HG03097 (cell line): Measurements from ENCODE around the gene CHRNB2.
A peak's percentile ranks its signal among the peaks of the same experiment; 100 is the strongest.

ENCODE experiments used
- ATAC-seq: cut with Tn5 transposase; IDR thresholded peaks from one replicate; pipeline ENCODE4 v1.9.1; 2021; ENCODE audit not compliant: unreplicated experiment, low FRiP score

The CHRNB2 gene

GRCh38 chr1:154608397-154609270 is 41.1 kb downstream of the CHRNB2 start:
- no peak for ATAC-seq

DNA sequence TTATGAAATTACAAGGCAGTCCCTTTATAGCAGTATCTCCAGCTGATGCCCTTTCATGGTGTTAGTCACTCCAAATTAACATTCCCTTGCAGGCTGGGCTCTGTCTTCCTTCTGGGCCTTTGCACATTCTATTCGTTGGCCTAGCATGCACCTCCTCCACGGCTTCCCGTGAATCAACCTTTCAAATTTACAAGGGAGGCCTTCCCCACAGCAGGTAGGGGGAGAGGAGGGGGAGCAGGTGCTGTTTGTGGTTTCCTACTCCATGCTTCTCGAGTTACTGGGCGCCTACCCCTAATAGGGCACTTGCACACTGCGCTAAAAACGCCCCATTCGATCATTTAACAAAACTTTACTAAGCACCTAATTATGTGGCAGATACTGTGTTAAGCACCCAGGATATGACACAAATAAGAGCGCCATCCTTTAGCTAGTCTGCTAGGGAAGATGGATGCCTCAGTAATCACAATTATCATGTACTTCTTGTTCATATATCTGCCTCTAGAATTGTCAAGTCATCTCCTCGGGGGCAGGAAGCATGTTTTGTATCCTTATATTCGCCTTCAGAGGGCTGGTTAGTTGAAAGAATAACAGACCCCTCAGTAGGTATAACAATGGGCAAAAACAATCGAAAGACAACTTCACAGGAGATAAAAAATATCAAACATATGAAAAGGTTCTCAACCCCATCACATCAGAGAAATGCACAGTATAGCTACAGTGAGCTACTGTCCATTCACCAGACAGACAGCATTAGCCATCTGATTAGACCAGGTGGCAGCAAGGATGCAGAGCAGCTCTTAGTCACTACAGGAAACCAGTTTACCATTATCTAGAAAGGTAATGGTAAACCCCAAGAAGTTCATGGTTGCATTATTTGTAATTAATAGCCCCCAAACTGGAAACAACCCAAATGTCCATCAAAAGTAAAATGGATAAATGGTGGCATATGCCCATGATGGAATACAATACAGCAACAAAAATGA is 42.1 kb downstream of the CHRNB2 start:
- no peak for ATAC-seq

DNA sequence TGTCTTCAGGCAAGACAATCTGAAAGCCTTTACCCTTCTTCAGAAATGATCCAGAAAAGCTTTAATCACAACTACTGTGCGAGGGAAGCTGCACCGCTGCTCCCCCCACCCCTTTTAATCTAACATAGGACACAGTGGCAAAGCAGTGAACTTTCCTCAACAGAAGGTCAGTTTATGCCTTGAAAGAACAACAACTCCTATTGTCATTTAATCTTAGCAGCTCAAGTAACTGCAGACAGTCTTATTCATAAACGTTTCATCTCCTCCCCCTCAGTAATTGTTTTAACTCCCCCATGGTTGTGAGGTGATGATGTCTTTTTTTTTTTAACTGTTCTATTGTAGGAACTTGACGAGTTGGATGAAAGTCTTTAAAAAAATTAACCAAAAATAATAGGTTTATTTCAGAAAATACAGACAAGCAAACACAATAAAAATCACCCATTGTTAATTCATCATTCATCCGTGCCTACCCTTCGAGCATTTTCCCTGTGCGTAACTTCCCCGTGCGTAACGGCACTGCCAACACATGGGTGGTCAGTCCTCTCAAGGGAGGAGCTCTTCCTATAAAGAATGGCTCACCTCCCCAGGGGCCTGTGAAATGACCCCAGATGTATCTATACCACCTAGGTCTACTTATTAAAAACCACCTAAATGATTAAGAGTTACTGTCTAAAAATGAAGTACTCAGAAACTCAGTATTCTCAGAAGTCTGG is 43.7 kb downstream of the CHRNB2 start:
- no peak for ATAC-seq

DNA sequence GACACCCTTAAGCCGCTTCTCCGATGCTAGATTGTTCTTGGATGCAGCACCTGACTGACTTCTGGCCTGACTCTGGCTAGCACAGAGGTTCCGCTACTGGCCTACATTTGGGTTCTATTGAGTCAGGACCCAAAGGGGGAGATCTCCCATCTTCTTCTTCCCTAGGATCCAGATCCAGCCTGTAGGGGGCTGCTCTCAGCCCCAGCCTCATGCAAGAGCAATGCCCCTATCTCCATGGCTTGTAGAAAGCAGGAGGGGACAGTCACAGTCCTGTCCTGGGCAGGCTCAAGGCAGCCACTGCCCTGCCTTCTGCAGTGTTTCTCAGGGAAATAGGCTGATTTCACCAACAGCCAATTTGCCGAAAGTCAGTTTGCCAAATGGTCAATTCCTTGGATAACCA is 46.7 kb downstream of the CHRNB2 start:
- ATAC-seq: no peak

DNA sequence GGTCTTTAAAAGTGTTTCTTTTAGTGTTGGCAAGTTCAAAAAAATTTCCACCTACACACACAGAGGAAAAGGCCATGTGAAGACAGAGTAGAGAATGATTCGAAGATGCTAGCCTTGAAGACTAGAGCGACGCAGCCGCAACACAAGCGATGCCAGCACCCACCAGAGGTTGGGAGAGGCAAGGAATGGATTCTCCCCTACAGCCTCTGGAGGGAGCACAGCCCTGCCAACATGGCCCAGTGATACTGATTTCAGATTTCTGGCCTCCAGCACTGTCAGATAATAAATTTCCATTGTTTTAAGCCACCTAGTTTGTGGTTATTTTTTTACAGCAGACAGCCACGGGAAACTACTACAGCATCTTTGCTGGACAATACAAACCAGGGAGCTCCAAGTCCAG is 47.3 kb downstream of the CHRNB2 start:
- no peak for ATAC-seq

GRCh38 chr1:154615411-154615810 is 47.8 kb downstream of the CHRNB2 start:
- no peak for ATAC-seq

DNA sequence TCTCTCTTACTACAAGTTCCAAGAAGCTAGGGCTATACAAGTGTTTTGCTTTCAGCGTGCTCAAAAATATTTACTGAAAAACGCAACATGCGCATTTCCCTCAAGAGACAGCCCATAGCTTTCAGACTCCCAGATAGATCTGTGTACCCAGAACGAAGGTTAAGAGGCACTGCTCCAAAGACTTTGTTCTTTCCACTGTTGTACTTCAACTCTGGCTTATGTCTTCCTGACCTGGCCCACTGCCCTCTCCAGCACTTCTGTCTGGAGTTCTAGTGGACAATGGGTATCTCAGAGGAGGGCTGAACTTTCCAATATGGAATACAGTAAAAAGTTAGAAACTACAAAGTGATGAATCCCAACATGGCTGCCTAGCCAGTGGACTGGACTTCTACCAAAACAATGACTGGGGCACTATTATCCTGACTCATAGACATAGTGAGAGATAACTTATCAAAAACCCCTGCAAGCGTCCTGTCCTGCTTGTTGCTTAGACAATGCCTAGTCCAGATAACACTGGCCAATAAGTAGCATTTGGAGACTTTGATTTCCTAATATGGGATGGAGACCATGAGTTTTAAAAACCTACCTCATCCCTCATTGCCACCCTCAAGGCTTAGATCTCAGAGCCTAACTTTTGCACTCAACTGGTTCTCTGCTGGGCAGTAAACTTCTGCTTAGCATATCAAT is 49.2 kb downstream of the CHRNB2 start:
- ATAC-seq: no peak

- no peak for ATAC-seq
Measured at GRCh38 chr1:154619181-154619948, 51.8 kb downstream of the CHRNB2 start.

DNA sequence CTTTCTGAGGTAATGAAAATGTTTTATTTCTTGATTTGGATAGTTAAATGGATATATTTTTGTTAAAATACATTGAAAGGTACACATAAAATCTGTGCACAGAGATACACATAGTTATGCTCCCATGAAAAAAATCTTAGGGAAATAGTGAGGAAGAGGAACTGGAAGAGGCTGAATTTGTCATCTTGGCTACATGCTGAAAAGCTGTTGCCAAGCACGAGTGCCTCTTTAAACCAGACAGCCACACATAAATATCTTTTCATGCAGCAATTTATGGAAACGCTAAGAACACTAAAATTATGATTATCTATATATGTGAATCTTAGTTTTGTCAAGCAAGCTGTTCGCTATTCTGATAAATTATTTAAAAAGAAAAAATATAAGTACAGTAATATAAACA is 53.2 kb downstream of the CHRNB2 start:
- no peak for ATAC-seq

DNA sequence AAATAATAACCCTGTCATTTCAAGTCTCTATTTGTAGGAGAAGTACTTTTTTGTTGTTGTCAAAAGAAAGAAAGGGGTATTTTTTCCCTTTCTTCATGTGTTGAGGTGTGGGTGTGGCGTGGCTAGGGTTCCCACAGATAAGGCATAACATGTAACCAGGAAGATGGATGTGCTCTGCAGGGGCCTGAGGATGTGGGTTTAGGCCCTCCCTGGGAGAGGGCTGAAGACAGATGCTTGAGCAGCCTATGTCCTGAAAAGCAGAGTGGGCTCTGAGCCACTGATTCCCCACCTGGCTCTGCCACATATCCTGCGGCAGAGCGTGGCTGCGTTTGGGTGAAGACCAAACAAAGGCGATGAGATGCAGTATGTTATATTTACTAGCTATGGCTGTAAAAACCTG is 54.3 kb downstream of the CHRNB2 start:
- no peak for ATAC-seq

DNA sequence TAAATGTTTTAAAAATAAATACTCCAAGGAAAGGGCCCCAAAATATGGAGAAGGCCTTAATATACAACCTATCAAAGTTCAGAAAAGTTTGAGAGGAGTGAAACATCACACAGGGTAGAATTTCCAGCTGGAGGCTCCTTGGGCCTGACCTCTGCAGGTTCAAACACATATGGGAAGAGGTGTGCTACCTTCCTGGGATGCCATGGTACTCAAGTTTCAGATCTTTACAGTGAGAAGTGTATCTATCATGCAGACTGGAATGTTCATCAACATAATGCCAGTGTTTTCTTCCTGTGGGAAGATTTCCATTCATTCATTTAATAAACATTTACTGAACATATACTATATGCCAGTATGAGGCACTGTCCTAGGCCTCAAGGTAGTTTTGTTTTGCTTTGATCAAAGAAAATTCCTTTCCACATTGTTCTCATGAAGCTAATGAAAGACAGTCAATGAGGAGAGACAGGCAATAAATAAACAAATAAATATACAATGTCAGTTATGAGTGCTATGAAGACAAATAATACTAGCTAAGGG is 55.0 kb downstream of the CHRNB2 start:
- ATAC-seq: no peak

DNA sequence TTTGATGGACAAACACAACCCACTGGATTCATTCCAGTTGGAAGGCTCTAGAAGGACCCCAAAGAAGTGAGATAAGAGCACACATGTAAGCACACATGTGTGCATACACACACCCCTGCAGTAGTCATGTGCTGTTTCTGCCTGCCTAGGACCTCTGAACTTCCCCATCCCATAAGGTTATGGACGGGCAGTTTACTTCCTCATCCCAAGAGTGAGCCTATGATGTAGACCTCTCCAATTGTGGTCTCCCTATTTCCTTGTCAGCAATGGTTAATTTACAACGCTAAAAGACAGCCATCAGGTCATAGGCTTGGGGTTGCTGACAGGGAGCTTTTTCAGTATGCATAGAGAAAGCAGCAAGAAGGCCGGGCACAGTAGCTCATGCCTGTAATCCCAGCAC is 55.8 kb downstream of the CHRNB2 start:
- no peak for ATAC-seq

GRCh38 chr1:154624746-154625643 is 57.4 kb downstream of the CHRNB2 start:
- ATAC-seq: no peak

- no peak for ATAC-seq
Measured at GRCh38 chr1:154626456-154627256, 59.1 kb downstream of the CHRNB2 start.

GRCh38 chr1:154627257-154628120 is 59.9 kb downstream of the CHRNB2 start:
- ATAC-seq: peak; percentile 55

DNA sequence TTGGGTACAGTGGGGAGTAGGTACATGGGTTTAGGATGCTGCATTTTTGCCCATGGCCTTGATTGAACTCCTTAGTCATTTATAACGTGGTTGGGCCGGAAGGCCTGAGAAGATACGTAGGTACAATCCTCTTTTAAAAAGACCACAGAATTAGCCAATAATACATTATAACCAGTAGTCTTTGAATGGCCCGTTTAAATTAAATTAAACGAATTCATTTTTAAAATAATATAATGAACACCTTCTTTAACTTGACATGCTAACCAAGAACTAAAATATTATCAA is 60.5 kb downstream of the CHRNB2 start:
- peak; percentile 11 for ATAC-seq
